ENCODE data around the gene CDK11B. TPM values are rescaled to one million over a fixed set of nuclear protein-coding genes. Genes with fewer than 3 reads are reported as not detected.

The CDK11B gene
- polyA plus RNA-seq, 1 donor = 27.2 TPM

GRCh38 chr1:1614204-1614953 lies 44.4 kb downstream of the CDK11B start:
- WGBS (ENCODE audit: insufficient coverage, low lambda C conversion rate) = 0% methylated on average over 2 of the region's 30 CpGs

GRCh38 chr1:1613509-1614082 lies 45.2 kb downstream of the CDK11B start:
- Histone ChIP-seq H3K9me3 (ENCODE audit: control insufficient read depth, low read depth, low read length) (no peaks in the 10 kb centered on the region), H3K4me3 (ENCODE audit: low read length) (peak overlapping the region; percentile 100), H3K27ac (ENCODE audit: low read length) (peak overlapping the region; percentile 100), H3K4me1 (ENCODE audit: control insufficient read depth, insufficient read depth, low read length) (peaks cover 10% of the 10 kb centered on the region), H3K36me3 (ENCODE audit: control insufficient read depth, insufficient read depth, low read length) (peaks cover 11% of the 10 kb centered on the region), H3K27me3 (ENCODE audit: control insufficient read depth, insufficient read depth, low read length) (no peaks in the 10 kb centered on the region)
- no peak for DNase-seq
- WGBS (ENCODE audit: insufficient coverage, low lambda C conversion rate) = no CpG with 5 or more reads among the region's 11 CpGs

More at GRCh38 chr1:1614204-1614953, 44.4 kb downstream of the CDK11B start:
- peak overlapping the region; percentile 100 for H3K27ac ChIP-seq (ENCODE audit: low read length)
- H3K9me3 ChIP-seq (ENCODE audit: control insufficient read depth, low read depth, low read length) = no peaks in the 10 kb centered on the region
- H3K36me3 ChIP-seq (ENCODE audit: control insufficient read depth, insufficient read depth, low read length) = peaks cover 14% of the 10 kb centered on the region
- no peaks in the 10 kb centered on the region for H3K27me3 ChIP-seq (ENCODE audit: control insufficient read depth, insufficient read depth, low read length)
- H3K4me1 ChIP-seq (ENCODE audit: control insufficient read depth, insufficient read depth, low read length) = peaks cover 10% of the 10 kb centered on the region
- H3K4me3 ChIP-seq (ENCODE audit: low read length) = peak overlapping the region; percentile 100
- peak; percentile 91 to 92 for DNase-seq

DNA sequence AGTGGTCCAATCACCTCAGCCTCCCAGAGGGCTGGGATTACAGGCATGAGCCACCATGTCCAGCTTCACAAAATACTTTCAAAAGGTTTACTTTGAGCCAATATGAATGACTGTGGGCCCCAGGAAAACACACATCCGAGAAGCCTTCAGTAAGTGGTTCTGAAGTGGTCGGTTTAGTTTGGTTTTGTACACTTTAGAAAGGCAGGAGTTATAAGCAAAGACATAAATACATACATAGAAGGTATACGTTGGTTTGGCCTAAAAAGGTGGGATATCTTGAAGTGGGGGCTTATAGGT lies 46.8 kb downstream of the CDK11B start:
- WGBS (ENCODE audit: insufficient coverage, low lambda C conversion rate) = no CpG with 5 or more reads among the region's 3 CpGs
- Histone ChIP-seq H3K27ac (ENCODE audit: low read length) (no peak overlapping the region), H3K4me1 (ENCODE audit: control insufficient read depth, insufficient read depth, low read length) (peaks cover 10% of the 10 kb centered on the region), H3K4me3 (ENCODE audit: low read length) (no peak overlapping the region), H3K36me3 (ENCODE audit: control insufficient read depth, insufficient read depth, low read length) (no peaks in the 10 kb centered on the region), H3K27me3 (ENCODE audit: control insufficient read depth, insufficient read depth, low read length) (no peaks in the 10 kb centered on the region), H3K9me3 (ENCODE audit: control insufficient read depth, low read depth, low read length) (no peaks in the 10 kb centered on the region)
- no peak for DNase-seq

- Histone ChIP-seq H3K4me3 (ENCODE audit: low read length) (no peak overlapping the region), H3K36me3 (ENCODE audit: control insufficient read depth, insufficient read depth, low read length) (no peaks in the 10 kb centered on the region), H3K4me1 (ENCODE audit: control insufficient read depth, insufficient read depth, low read length) (peaks cover 6% of the 10 kb centered on the region), H3K27me3 (ENCODE audit: control insufficient read depth, insufficient read depth, low read length) (no peaks in the 10 kb centered on the region), H3K27ac (ENCODE audit: low read length) (no peak overlapping the region), H3K9me3 (ENCODE audit: control insufficient read depth, low read depth, low read length) (no peaks in the 10 kb centered on the region)
- 100% methylated on average over 1 of the region's 9 CpGs for WGBS (ENCODE audit: insufficient coverage, low lambda C conversion rate)
- DNase-seq = no peak
Measured at GRCh38 chr1:1610796-1611195, 48.0 kb downstream of the CDK11B start.

DNA sequence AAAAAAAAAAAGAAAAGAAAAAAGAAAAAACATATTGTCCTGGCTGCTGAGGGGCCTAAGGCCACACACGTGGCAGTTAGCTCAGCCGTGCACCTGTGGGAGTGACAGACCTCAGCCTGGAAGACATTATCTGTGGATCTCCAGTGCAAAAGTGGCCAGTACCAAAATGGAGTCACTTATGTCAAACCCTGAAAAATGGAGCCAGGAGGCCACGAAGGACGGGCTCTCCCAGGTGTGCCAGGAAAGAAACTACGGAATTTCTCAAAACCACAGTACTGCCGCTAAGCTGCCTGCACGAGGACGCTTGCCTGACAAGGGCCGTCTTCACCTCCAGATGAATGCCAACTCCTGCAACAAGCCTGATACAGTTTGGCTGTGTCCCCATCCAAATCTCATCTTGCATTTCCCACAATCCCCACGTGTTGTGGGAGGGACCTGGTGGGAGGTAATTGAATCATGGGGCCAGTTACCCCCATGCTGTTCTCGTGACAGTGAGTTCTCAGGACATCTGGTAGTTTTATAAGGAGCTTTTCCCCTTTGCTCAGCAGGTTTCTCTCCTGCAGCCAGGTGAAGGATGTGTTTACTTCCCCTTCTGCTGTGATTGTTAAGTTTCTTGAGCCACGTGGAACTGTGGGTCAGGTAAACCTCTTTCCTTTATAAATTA lies 48.9 kb downstream of the CDK11B start:
- WGBS (ENCODE audit: insufficient coverage, low lambda C conversion rate) = no CpG with 5 or more reads among the region's 12 CpGs
- H3K9me3 ChIP-seq (ENCODE audit: control insufficient read depth, low read depth, low read length) = no peaks in the 10 kb centered on the region
- no peaks in the 10 kb centered on the region for H3K36me3 ChIP-seq (ENCODE audit: control insufficient read depth, insufficient read depth, low read length)
- H3K4me1 ChIP-seq (ENCODE audit: control insufficient read depth, insufficient read depth, low read length) = peaks cover 6% of the 10 kb centered on the region
- no peak for DNase-seq
- H3K27ac ChIP-seq (ENCODE audit: low read length) = no peak overlapping the region
- H3K27me3 ChIP-seq (ENCODE audit: control insufficient read depth, insufficient read depth, low read length) = no peaks in the 10 kb centered on the region
- no peak overlapping the region for H3K4me3 ChIP-seq (ENCODE audit: low read length)

- DNase-seq = no peak
- WGBS (ENCODE audit: insufficient coverage, low lambda C conversion rate) = no CpG with 5 or more reads among the region's 13 CpGs
- Histone ChIP-seq H3K27ac (ENCODE audit: low read length) (no peak overlapping the region), H3K9me3 (ENCODE audit: control insufficient read depth, low read depth, low read length) (peaks cover 2% of the 10 kb centered on the region), H3K27me3 (ENCODE audit: control insufficient read depth, insufficient read depth, low read length) (peaks cover 26% of the 10 kb centered on the region), H3K4me1 (ENCODE audit: control insufficient read depth, insufficient read depth, low read length) (no peaks in the 10 kb centered on the region), H3K36me3 (ENCODE audit: control insufficient read depth, insufficient read depth, low read length) (no peaks in the 10 kb centered on the region), H3K4me3 (ENCODE audit: low read length) (no peak overlapping the region)
Measured at GRCh38 chr1:1606232-1606631, 52.6 kb downstream of the CDK11B start.

- no peak for DNase-seq
- H3K27me3 ChIP-seq (ENCODE audit: control insufficient read depth, insufficient read depth, low read length) = peaks cover 31% of the 10 kb centered on the region
- H3K27ac ChIP-seq (ENCODE audit: low read length) = no peak overlapping the region
- no peaks in the 10 kb centered on the region for H3K36me3 ChIP-seq (ENCODE audit: control insufficient read depth, insufficient read depth, low read length)
- H3K4me1 ChIP-seq (ENCODE audit: control insufficient read depth, insufficient read depth, low read length) = no peaks in the 10 kb centered on the region
- WGBS (ENCODE audit: insufficient coverage, low lambda C conversion rate) = no CpG with 5 or more reads among the region's 17 CpGs
- H3K9me3 ChIP-seq (ENCODE audit: control insufficient read depth, low read depth, low read length) = peaks cover 6% of the 10 kb centered on the region
- no peak overlapping the region for H3K4me3 ChIP-seq (ENCODE audit: low read length)
Measured at GRCh38 chr1:1605724-1606123, 53.1 kb downstream of the CDK11B start.

- H3K4me1 ChIP-seq (ENCODE audit: control insufficient read depth, insufficient read depth, low read length) = no peaks in the 10 kb centered on the region
- WGBS (ENCODE audit: insufficient coverage, low lambda C conversion rate) = no CpG with 5 or more reads among the region's 14 CpGs
- no peak overlapping the region for H3K27ac ChIP-seq (ENCODE audit: low read length)
- H3K27me3 ChIP-seq (ENCODE audit: control insufficient read depth, insufficient read depth, low read length) = peaks cover 36% of the 10 kb centered on the region
- H3K36me3 ChIP-seq (ENCODE audit: control insufficient read depth, insufficient read depth, low read length) = no peaks in the 10 kb centered on the region
- no peak overlapping the region for H3K4me3 ChIP-seq (ENCODE audit: low read length)
- no peak for DNase-seq
- peaks cover 11% of the 10 kb centered on the region for H3K9me3 ChIP-seq (ENCODE audit: control insufficient read depth, low read depth, low read length)
Measured at GRCh38 chr1:1605034-1605591, 53.7 kb downstream of the CDK11B start.

DNA sequence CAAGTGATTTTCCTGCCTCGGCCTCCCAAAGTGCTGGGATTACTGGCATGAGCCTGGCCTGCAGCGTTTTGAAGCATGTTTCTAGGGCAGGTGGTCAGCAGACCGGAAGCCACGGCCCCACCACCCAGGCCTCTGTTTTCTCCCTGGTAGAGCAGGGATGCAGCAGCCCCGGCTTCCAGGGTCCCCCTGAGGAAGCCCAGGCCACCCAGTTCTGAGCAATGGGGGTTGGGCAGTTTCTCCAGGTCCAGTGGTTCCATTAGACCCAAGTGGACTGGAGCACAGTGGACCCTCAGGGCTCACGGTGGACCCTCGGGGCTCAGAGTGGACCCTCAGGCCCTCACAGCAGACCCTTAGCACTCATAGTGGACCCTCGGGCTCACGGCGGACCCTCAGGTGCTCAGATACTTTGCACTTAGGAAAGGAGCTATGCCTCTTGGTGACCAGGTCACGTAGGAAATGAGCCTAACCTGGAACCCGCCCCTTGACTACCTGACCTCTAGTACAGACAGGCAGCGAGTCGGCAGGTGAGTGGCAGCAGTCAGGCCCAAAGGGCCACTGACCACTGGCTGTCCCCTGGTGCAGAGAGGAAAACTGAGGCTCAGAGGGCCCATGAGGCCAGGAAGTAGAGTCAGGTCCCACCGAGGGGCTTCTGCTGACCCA lies 54.3 kb downstream of the CDK11B start:
- no peak for DNase-seq
- peaks cover 36% of the 10 kb centered on the region for H3K27me3 ChIP-seq (ENCODE audit: control insufficient read depth, insufficient read depth, low read length)
- peaks cover 11% of the 10 kb centered on the region for H3K9me3 ChIP-seq (ENCODE audit: control insufficient read depth, low read depth, low read length)
- H3K27ac ChIP-seq (ENCODE audit: low read length) = no peak overlapping the region
- no CpG with 5 or more reads among the region's 15 CpGs for WGBS (ENCODE audit: insufficient coverage, low lambda C conversion rate)
- no peaks in the 10 kb centered on the region for H3K36me3 ChIP-seq (ENCODE audit: control insufficient read depth, insufficient read depth, low read length)
- no peaks in the 10 kb centered on the region for H3K4me1 ChIP-seq (ENCODE audit: control insufficient read depth, insufficient read depth, low read length)
- no peak overlapping the region for H3K4me3 ChIP-seq (ENCODE audit: low read length)

- H3K27ac ChIP-seq (ENCODE audit: low read length) = no peak overlapping the region
- H3K36me3 ChIP-seq (ENCODE audit: control insufficient read depth, insufficient read depth, low read length) = no peaks in the 10 kb centered on the region
- H3K4me3 ChIP-seq (ENCODE audit: low read length) = no peak overlapping the region
- DNase-seq = no peak
- 20% methylated on average over 1 of the region's 13 CpGs for WGBS (ENCODE audit: insufficient coverage, low lambda C conversion rate)
- peaks cover 11% of the 10 kb centered on the region for H3K9me3 ChIP-seq (ENCODE audit: control insufficient read depth, low read depth, low read length)
- no peaks in the 10 kb centered on the region for H3K4me1 ChIP-seq (ENCODE audit: control insufficient read depth, insufficient read depth, low read length)
- peaks cover 41% of the 10 kb centered on the region for H3K27me3 ChIP-seq (ENCODE audit: control insufficient read depth, insufficient read depth, low read length)
Measured at GRCh38 chr1:1603671-1604373, 55.0 kb downstream of the CDK11B start.
